HepG2 (cell line): ENCODE results near the gene HSD17B11. TPM values are rescaled to one million over a fixed set of nuclear protein-coding genes. Genes with fewer than 3 reads are reported as not detected.
A peak's percentile ranks its signal among the peaks of the same experiment; 100 is the strongest.

Experiments used
- AGO1 ChIP-seq: fragments of 200-400 bp; formaldehyde crosslinking; IDR thresholded peaks from 2 replicates; pipeline ENCODE4 v1.6.1; 2017; ENCODE audit warnings: mild to moderate bottlenecking, low read depth, low read length, moderate library complexity; ENCODE audit not compliant: poor library complexity, severe bottlenecking
- ATF2 ChIP-seq: sonication (generic); formaldehyde crosslinking; IDR thresholded peaks from 2 replicates; pipeline ENCODE4 v1.4.0; 2020; ENCODE audit warnings: missing genetic modification reagents
- ELF4 ChIP-seq: sonication (generic); formaldehyde crosslinking; IDR thresholded peaks from 2 replicates; pipeline ENCODE4 v1.5.0; 2020; ENCODE audit warnings: missing genetic modification reagents, mild to moderate bottlenecking, moderate library complexity, borderline replicate concordance
- FOXO1 ChIP-seq: sonication (generic); formaldehyde crosslinking; IDR thresholded peaks from 2 replicates; pipeline ENCODE4 v1.4.0; 2020; ENCODE audit warnings: missing genetic modification reagents
- GFI1 ChIP-seq: sonication (generic); formaldehyde crosslinking; IDR thresholded peaks from 2 replicates; pipeline ENCODE4 v1.5.0; 2020; ENCODE audit warnings: missing genetic modification reagents, mild to moderate bottlenecking, borderline replicate concordance
- HNF4A ChIP-seq: sonication (generic); formaldehyde crosslinking; IDR thresholded peaks from 2 replicates; pipeline ENCODE4 v1.4.0; 2020; ENCODE audit warnings: missing genetic modification reagents
- KDM2A ChIP-seq: sonication (generic); formaldehyde crosslinking; IDR thresholded peaks from 2 replicates; pipeline ENCODE4 v1.4.0; 2020; ENCODE audit warnings: low read depth, missing genetic modification reagents, borderline replicate concordance
- NR2F6 ChIP-seq, 2 experiments: IDR thresholded peaks; 2 replicates each; pipeline ENCODE4 v1.6.1; 2016; ENCODE audit warnings: antibody characterized with exemption in 1 of 2, mild to moderate bottlenecking in 1 of 2
- PRDM15 ChIP-seq: sonication (generic); formaldehyde crosslinking; IDR thresholded peaks from 2 replicates; pipeline ENCODE4 v1.4.0; 2020; ENCODE audit warnings: missing genetic modification reagents
- RFXAP ChIP-seq: sonication (generic); formaldehyde crosslinking; IDR thresholded peaks from 2 replicates; pipeline ENCODE4 v1.4.0; 2020; ENCODE audit warnings: missing genetic modification reagents, borderline replicate concordance
- TCF7L2 ChIP-seq: IDR thresholded peaks from 2 replicates; pipeline ENCODE4 v1.6.1; 2011; ENCODE audit warnings: mild to moderate bottlenecking, low read depth, low read length, moderate library complexity
- TIGD3 ChIP-seq: sonication (generic); formaldehyde crosslinking; IDR thresholded peaks from 2 replicates; pipeline ENCODE4 v1.5.1; 2020; ENCODE audit warnings: mild to moderate bottlenecking, missing genetic modification reagents, borderline replicate concordance
- USF2 ChIP-seq, 2 experiments: sonication (generic) in 1 of 2; formaldehyde crosslinking in 1 of 2; IDR thresholded peaks; 2 replicates each; pipeline versions ENCODE4 v1.5.1 to v1.6.1; 2011 to 2020; ENCODE audit warnings: borderline replicate concordance in 1 of 2, low read depth in 1 of 2, low read length in 1 of 2, mild to moderate bottlenecking in 1 of 2, missing genetic modification reagents in 1 of 2, moderate library complexity in 1 of 2
- ZNF30 ChIP-seq: sonication (generic); formaldehyde crosslinking; IDR thresholded peaks from 2 replicates; pipeline ENCODE4 v1.5.0; 2020; ENCODE audit warnings: mild to moderate bottlenecking, missing genetic modification reagents
- ZNF549 ChIP-seq: sonication (generic); formaldehyde crosslinking; IDR thresholded peaks from 2 replicates; pipeline ENCODE4 v1.5.0; 2020; ENCODE audit warnings: missing genetic modification reagents
- ZNF660 ChIP-seq: sonication (generic); formaldehyde crosslinking; IDR thresholded peaks from 2 replicates; pipeline ENCODE4 v1.5.1; 2020; ENCODE audit warnings: mild to moderate bottlenecking, low read depth, missing genetic modification reagents, borderline replicate concordance
- ZXDC ChIP-seq: sonication (generic); formaldehyde crosslinking; IDR thresholded peaks from 2 replicates; pipeline ENCODE4 v1.5.0; 2020; ENCODE audit warnings: mild to moderate bottlenecking, missing genetic modification reagents
- polyA plus RNA-seq, 8 experiments: library from polyadenylated mRNA; depleted of rRNA in 3 of 8; stranded (reverse) in 7 of 8; unstranded in 1 of 8; fragments of >200 nt; fragmentation: Illumina TruSeq in 4 of 8; extraction: Trizol in 4 of 8; gene quantifications; 2 replicates each; pipeline versions ENCODE4 v1.2.1 to v1.2.3, GENCODE V29; 2011 to 2016; ENCODE audit warnings: low read depth in 4 of 8, missing spikeins in 1 of 8, mixed read lengths in 1 of 8; ENCODE audit not compliant: insufficient read depth in 1 of 8
- total RNA-seq, 5 experiments: library from RNA; depleted of rRNA; stranded (reverse); fragments of >200 nt; fragmentation: Illumina TruSeq; extraction: Trizol; gene quantifications; 2 replicates each; pipeline ENCODE4 v1.2.3, GENCODE V29; 2016; ENCODE audit warnings: low read depth in 1 of 5

Gene HSD17B11
- total and polyA plus RNA-seq, 2 of the 13 experiments (the other 11 are each of a cell fraction or from before 2014, with no cell fraction given) = 121 to 158 TPM

- TF ChIP-seq NR2F6 (IDR thresholded peaks at IDR 0.05) (peak; percentile 77), NR2F6 (CRISPR knock-in tag; IDR thresholded peaks at IDR 0.05) (peak; percentile 66; the same call in 1 of the 2 replicates), ZNF660 (CRISPR knock-in tag) (no peak), TCF7L2 (no peak), USF2 (IDR thresholded peaks at IDR 0.05; ENCODE audit: low read depth, low read length) (no peak), USF2 (CRISPR knock-in tag; IDR thresholded peaks at IDR 0.05; ENCODE audit: borderline replicate concordance) (no peak), PRDM15 (CRISPR knock-in tag) (no peak), ZXDC (CRISPR knock-in tag) (no peak), ELF4 (CRISPR knock-in tag) (no peak), ATF2 (CRISPR knock-in tag) (no peak), ZNF549 (CRISPR knock-in tag) (no peak), KDM2A (CRISPR knock-in tag) (no peak), ZNF30 (no peak), GFI1 (CRISPR knock-in tag) (peak; percentile 38; the same call in 1 of the 2 replicates), RFXAP (no peak), TIGD3 (CRISPR knock-in tag) (no peak), HNF4A (CRISPR knock-in tag) (peak; percentile 69), AGO1 (no peak), FOXO1 (CRISPR knock-in tag) (no peak)
These were observed 26.0 kb upstream of the HSD17B11 start (continued) for GRCh38 chr4:87416965-87417364.
